HepG2 (cell line): ENCODE measurements around the gene LHPP. TPM values are rescaled to one million over a fixed set of nuclear protein-coding genes. Genes with fewer than 3 reads are reported as not detected.

Source experiments
- ARNTL ChIP-seq: sonication (generic); formaldehyde crosslinking; IDR thresholded peaks from 2 replicates; pipeline ENCODE4 v1.4.0; 2020; ENCODE audit warnings: mild to moderate bottlenecking, missing genetic modification reagents
- CREB1 ChIP-seq, 2 experiments: fragments of 450-650 bp in 1 of 2; IDR thresholded peaks; 2 replicates each; pipeline ENCODE4 v1.6.1; 2016 to 2017; ENCODE audit warnings: control low read depth in 1 of 2, mild to moderate bottlenecking in 1 of 2, missing compliant biosample characterization in 1 of 2, missing genetic modification characterization in 1 of 2
- CSRNP2 ChIP-seq: sonication (generic); formaldehyde crosslinking; conservative IDR thresholded peaks from 2 replicates; pipeline ENCODE4 v1.8.0; 2022; ENCODE audit warnings: low read depth, missing genetic modification reagents
- E2F5 ChIP-seq: sonication (generic); formaldehyde crosslinking; conservative IDR thresholded peaks from 2 replicates; pipeline ENCODE4 v1.4.0; 2020; ENCODE audit warnings: missing genetic modification reagents
- HMGXB4 ChIP-seq, 2 experiments: sonication (generic) in 1 of 2; formaldehyde crosslinking in 1 of 2; IDR thresholded peaks; 2 replicates each; pipeline versions ENCODE4 v1.4.0 to v1.6.1; 2018 to 2020; ENCODE audit warnings: missing genetic modification reagents in 2 of 2, borderline replicate concordance in 1 of 2, low read depth in 1 of 2, mild to moderate bottlenecking in 1 of 2, missing biosample characterization in 1 of 2
- RARA ChIP-seq: IDR thresholded peaks from 2 replicates; pipeline ENCODE4 v1.6.1; 2016; ENCODE audit warnings: missing genetic modification reagents, missing compliant biosample characterization
- SOX13 ChIP-seq, 3 experiments: fragments of 450-650 bp in 1 of 3; sonication (generic) in 1 of 3; formaldehyde crosslinking in 1 of 3; IDR thresholded peaks in 2 of 3; conservative IDR thresholded peaks in 1 of 3; 2 replicates each; pipeline versions ENCODE4 v1.5.0 to v1.6.1; 2016 to 2020; ENCODE audit warnings: antibody characterized with exemption in 1 of 3, mild to moderate bottlenecking in 1 of 3, missing compliant biosample characterization in 1 of 3, missing genetic modification reagents in 1 of 3, moderate library complexity in 1 of 3
- SP1 ChIP-seq, 2 experiments: fragments of 450-650 bp in 1 of 2; sonication (generic) in 1 of 2; formaldehyde crosslinking in 1 of 2; IDR thresholded peaks; 2 replicates each; pipeline versions ENCODE4 v1.4.0 to v1.6.1; 2016 to 2020; ENCODE audit warnings: missing genetic modification reagents in 1 of 2
- ZBTB40 ChIP-seq, 2 experiments: fragments of 450-650 bp in 1 of 2; sonication (generic) in 1 of 2; formaldehyde crosslinking in 1 of 2; IDR thresholded peaks; 2 replicates each; pipeline versions ENCODE4 v1.6.1 to v1.8.0; 2016 to 2022; ENCODE audit warnings: antibody characterized with exemption in 1 of 2, mild to moderate bottlenecking in 1 of 2, missing genetic modification reagents in 1 of 2
- ZFP90 ChIP-seq: sonication (generic); formaldehyde crosslinking; IDR thresholded peaks from 2 replicates; pipeline ENCODE4 v1.8.0; 2022; ENCODE audit warnings: missing genetic modification reagents, mild to moderate bottlenecking, inconsistent platforms, borderline replicate concordance
- polyA plus RNA-seq, 8 experiments: library from polyadenylated mRNA; depleted of rRNA in 3 of 8; stranded (reverse) in 7 of 8; unstranded in 1 of 8; fragments of >200 nt; fragmentation: Illumina TruSeq in 4 of 8; extraction: Trizol in 4 of 8; gene quantifications; 2 replicates each; pipeline versions ENCODE4 v1.2.1 to v1.2.3, GENCODE V29; 2011 to 2016; ENCODE audit warnings: low read depth in 4 of 8, missing spikeins in 1 of 8, mixed read lengths in 1 of 8; ENCODE audit not compliant: insufficient read depth in 1 of 8
- total RNA-seq, 5 experiments: library from RNA; depleted of rRNA; stranded (reverse); fragments of >200 nt; fragmentation: Illumina TruSeq; extraction: Trizol; gene quantifications; 2 replicates each; pipeline ENCODE4 v1.2.3, GENCODE V29; 2016; ENCODE audit warnings: low read depth in 1 of 5

LHPP gene
- total and polyA plus RNA-seq, 2 of the 13 experiments (the other 11 are each of a cell fraction or from before 2014, with no cell fraction given) = 5.2 to 13.1 TPM

GRCh38 chr10:124418726-124419501, 42.7 kb upstream of the LHPP start, which contains the start of gene OAT (continued):
- TF ChIP-seq ZBTB40 (IDR thresholded peaks at IDR 0.05) (no peak), ZBTB40 (CRISPR knock-in tag; IDR thresholded peaks at IDR 0.05) (0 out of 2 replicates have a peak, but pooled peaks have one; percentile 46), HMGXB4 (CRISPR knock-in tag; IDR thresholded peaks at IDR 0.05; ENCODE audit: borderline replicate concordance in 1 of 2, low read depth in 1 of 2) (peak in 1 of 2 experiments; percentile 61; a peak in 1 of 4 replicates), ZFP90 (0 out of 2 replicates have a peak, but pooled peaks have one; percentile 29), ARNTL (CRISPR knock-in tag) (no peak), SOX13 (IDR thresholded peaks at IDR 0.05) (peak; percentile 51), SOX13 (CRISPR knock-in tag; conservative IDR thresholded peaks at IDR 0.05 in 1 of 2, IDR thresholded peaks at IDR 0.05 in 1 of 2) (peak in 1 of 2 experiments; percentile 39; a peak in 1 of 4 replicates), RARA (peak; percentile 62), E2F5 (CRISPR knock-in tag) (0 out of 2 replicates have a peak, but pooled peaks have one; percentile 32), CREB1 (IDR thresholded peaks at IDR 0.05) (peak; percentile 83), CREB1 (CRISPR knock-in tag; IDR thresholded peaks at IDR 0.05) (peak; percentile 42; the same call in 1 of the 2 replicates), CSRNP2 (CRISPR knock-in tag) (no peak), SP1 (IDR thresholded peaks at IDR 0.05) (no peak), SP1 (CRISPR knock-in tag; IDR thresholded peaks at IDR 0.05) (peak; percentile 87)
